HG03432 (cell line): ENCODE measurements around the gene LIMS2.

Experiments used
- ATAC-seq: cut with Tn5 transposase; IDR thresholded peaks from one replicate; pipeline ENCODE4 v1.9.1; 2021; ENCODE audit warnings: mild to moderate bottlenecking, moderate library complexity; ENCODE audit not compliant: unreplicated experiment

LIMS2 gene

GRCh38 chr2:127674241-127675209 is 805 bp downstream of the LIMS2 start:
- ATAC-seq = no peak

DNA sequence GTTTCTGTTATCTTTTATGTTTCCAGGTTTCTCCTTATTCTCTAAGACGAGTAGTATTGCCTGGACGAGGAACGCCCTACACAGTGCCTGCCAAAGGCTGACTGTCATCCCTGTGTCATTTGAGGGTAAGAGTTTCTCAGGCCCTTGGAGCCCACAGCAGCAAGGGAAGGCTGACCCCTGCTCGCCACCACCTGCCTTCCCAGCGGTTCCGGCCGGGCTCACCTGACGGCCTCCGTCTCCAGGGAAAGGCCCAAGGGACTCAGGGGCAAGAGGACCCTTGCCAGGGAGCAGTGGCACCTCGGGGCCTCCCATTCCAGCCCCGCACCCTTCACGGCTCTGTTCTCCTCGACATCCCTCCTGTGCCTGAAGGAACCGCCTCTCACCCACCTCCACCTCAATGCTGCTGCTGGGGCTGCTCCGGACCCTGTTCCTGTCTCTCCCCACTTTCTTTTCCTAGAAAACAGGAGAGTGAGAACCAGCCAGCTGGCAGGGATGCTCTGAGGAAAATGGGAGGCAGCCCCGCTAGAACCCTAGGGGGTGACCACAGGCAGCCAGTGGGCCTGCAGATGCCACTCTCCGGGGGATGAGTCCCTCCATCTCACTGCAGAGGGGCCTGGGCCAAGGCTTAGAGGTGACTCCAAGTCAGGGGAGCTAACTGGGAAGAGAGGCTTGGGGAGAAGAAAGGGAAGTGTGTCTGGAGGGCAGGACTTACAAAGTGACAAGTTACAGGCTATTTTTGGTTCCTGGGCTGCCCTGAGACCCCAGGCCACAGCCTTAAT is 1.9 kb downstream of the LIMS2 start:
- no peak for ATAC-seq

- ATAC-seq = no peak
Observed at GRCh38 chr2:127672341-127673224, 2.7 kb downstream of the LIMS2 start.

- no peak for ATAC-seq
Observed at GRCh38 chr2:127671557-127672302, 3.6 kb downstream of the LIMS2 start.

- ATAC-seq = no peak
Observed at GRCh38 chr2:127670957-127671290, 4.4 kb downstream of the LIMS2 start.

GRCh38 chr2:127670055-127670956 is 5.0 kb downstream of the LIMS2 start:
- ATAC-seq = no peak

GRCh38 chr2:127669056-127669455 is 6.3 kb downstream of the LIMS2 start:
- ATAC-seq = no peak

DNA sequence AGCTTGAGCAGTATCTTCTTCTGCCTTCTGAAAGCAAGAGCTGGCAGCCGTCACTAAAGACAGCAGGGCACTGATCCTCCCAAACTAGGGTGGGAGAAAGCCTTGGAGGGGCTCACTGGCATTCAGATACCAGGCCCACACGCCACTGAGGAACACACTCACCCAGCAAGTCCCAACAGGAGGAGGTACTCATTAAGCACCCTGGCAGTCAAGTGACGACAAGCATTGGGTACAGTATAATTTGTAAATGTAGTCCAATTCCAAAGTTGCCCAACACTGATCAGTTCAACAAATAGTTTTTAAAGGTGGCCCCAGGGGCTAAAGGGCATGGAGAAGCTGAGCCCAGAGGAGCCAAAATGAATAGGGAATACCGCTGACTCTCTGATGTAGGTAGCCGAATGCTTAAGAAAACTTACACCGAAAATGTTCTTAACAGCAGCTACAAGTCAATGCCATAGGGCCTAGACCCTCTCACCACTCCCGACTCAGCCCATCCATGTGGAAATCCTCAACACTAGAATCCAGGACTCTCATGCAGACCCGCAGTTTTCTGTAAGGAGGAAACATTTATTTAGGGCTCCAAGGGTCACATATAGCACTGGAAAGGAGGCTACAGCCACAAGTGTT is 9.9 kb downstream of the LIMS2 start:
- no peak for ATAC-seq

- no peak for ATAC-seq
Observed at GRCh38 chr2:127664895-127665225, 10.5 kb downstream of the LIMS2 start.

GRCh38 chr2:127664065-127664894 is 11.1 kb downstream of the LIMS2 start:
- no peak for ATAC-seq

- ATAC-seq = no peak
Observed at GRCh38 chr2:127663566-127664064, 11.7 kb downstream of the LIMS2 start.

DNA sequence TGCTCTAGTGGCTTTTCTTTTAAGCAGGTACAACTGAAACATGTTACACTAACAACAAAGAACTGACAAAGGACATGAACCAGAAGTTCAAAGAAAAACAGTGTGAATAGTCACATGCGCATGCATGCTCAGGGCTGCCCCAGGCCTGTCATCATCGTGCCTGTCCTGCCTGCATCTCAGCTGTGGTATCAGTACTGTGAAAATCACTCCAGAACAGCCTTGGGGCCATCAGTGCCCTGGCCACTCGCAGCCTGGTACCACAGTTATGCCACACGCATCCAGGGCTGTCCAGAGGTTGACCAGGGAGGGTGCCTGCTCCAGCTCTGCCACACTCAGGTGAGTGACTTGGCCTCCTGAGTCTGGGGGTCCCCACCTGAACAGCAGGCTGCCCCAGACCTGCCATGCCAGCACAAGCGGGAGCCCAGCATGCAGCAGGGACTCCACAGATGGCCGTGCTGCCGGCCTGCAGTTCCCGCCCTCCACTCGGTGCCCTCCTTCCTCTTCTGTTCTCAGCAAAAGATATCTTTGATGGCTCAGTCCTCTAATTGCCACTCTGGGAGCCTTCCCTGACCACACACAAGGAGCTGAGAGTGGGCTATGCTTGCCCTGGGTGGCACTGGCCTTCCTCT is 12.3 kb downstream of the LIMS2 start:
- no peak for ATAC-seq

GRCh38 chr2:127661949-127662510 is 13.3 kb downstream of the LIMS2 start:
- ATAC-seq = no peak

GRCh38 chr2:127661072-127661649 is 14.2 kb downstream of the LIMS2 start:
- no peak for ATAC-seq

- no peak for ATAC-seq
Observed at GRCh38 chr2:127660291-127660578, 15.1 kb downstream of the LIMS2 start.

- no peak for ATAC-seq
Observed at GRCh38 chr2:127659408-127660290, 15.7 kb downstream of the LIMS2 start.
